Measurements from ENCODE around the gene PCDHA11.

- TF ChIP-seq EZH2 (IDR thresholded peaks at IDR 0.05; ENCODE audit: low read depth, unreplicated experiment) (no peak), CTCF (conservative IDR thresholded peaks at IDR 0.05; ENCODE audit: low read depth in 2 of 2) (no peak), CREB1 (CRISPR knock-in tag; IDR thresholded peaks at IDR 0.05; ENCODE audit: low read depth) (no peak), POLR2AphosphoS5 (IDR thresholded peaks at IDR 0.05; ENCODE audit: low read depth) (no peak), ZNF114 (CRISPR knock-in tag; IDR thresholded peaks at IDR 0.05) (no peak), REST (IDR thresholded peaks at IDR 0.05; ENCODE audit: unreplicated experiment) (peak; percentile 59), JUNB (IDR thresholded peaks at IDR 0.05; ENCODE audit: unreplicated experiment) (no peak)
These were observed 1.8 kb downstream of the PCDHA11 start for GRCh38 chr5:140870221-140871201.

Data from GM23338 (cell line).